ENCODE results near the gene KIAA1755.
"Not testable (repeated sequence)": the region's sequence is repeated elsewhere in the genome, so short reads cannot be mapped to it uniquely, and the experiment has no call there.

DNA sequence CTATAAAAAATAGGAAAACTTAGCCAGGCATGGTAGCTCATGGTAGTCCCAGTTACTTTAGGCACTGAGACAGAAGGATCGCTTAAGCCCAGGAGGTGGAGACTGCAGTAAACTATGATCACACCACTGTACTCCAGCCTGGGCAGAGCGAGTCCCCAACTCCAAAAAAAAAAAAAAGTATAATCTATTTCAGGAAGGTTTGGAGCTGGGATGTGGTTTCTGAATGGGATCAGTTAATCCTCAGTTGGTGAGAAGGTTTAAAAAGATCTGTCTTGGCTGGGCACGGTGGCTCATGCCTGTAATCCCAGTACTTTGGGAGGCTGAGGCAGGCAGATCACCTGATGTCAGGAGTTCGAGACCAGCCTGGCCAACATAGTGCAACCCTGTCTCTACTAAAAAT lies 5.9 kb downstream of the KIAA1755 start:
- TF ChIP-seq POLR2A (IDR thresholded peaks at IDR 0.05): not testable (repeated sequence)
- TF ChIP-seq, protein P1, sequence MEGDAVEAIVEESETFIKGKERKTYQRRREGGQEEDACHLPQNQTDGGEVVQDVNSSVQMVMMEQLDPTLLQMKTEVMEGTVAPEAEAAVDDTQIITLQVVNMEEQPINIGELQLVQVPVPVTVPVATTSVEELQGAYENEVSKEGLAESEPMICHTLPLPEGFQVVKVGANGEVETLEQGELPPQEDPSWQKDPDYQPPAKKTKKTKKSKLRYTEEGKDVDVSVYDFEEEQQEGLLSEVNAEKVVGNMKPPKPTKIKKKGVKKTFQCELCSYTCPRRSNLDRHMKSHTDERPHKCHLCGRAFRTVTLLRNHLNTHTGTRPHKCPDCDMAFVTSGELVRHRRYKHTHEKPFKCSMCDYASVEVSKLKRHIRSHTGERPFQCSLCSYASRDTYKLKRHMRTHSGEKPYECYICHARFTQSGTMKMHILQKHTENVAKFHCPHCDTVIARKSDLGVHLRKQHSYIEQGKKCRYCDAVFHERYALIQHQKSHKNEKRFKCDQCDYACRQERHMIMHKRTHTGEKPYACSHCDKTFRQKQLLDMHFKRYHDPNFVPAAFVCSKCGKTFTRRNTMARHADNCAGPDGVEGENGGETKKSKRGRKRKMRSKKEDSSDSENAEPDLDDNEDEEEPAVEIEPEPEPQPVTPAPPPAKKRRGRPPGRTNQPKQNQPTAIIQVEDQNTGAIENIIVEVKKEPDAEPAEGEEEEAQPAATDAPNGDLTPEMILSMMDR (IDR thresholded peaks at IDR 0.05): not testable (repeated sequence)

All from tibial nerve (tissue), 3 donors.